GM13976 (cell line): ENCODE results near the gene SORBS1.

Experiments used
- DNase-seq: peaks from one replicate; pipeline ENCODE4 v3.0.0; 2012; ENCODE audit warnings: low spot score
- in situ Hi-C: fragments of 300-500 bp; cut with MboI; formaldehyde crosslinking; loops from one replicate; pipeline ENCODE4 v1.12.0; 2022; ENCODE audit warnings: low sequenced_read_pairs, mixed read lengths, inconsistent platforms; ENCODE audit not compliant: unreplicated experiment
- TF ChIP-seq, protein P1 (sequence below): IDR thresholded peaks from 2 replicates; pipeline ENCODE4 v1.5.1; 2012; ENCODE audit warnings: borderline replicate concordance, mild to moderate bottlenecking; ENCODE audit not compliant: insufficient read depth; ENCODE audit errors: extremely low read depth, missing control alignments, control extremely low read depth

The SORBS1 gene

GRCh38 chr10:95457319-95457886, 103.8 kb downstream of the SORBS1 start:
- TF ChIP-seq, protein P1, sequence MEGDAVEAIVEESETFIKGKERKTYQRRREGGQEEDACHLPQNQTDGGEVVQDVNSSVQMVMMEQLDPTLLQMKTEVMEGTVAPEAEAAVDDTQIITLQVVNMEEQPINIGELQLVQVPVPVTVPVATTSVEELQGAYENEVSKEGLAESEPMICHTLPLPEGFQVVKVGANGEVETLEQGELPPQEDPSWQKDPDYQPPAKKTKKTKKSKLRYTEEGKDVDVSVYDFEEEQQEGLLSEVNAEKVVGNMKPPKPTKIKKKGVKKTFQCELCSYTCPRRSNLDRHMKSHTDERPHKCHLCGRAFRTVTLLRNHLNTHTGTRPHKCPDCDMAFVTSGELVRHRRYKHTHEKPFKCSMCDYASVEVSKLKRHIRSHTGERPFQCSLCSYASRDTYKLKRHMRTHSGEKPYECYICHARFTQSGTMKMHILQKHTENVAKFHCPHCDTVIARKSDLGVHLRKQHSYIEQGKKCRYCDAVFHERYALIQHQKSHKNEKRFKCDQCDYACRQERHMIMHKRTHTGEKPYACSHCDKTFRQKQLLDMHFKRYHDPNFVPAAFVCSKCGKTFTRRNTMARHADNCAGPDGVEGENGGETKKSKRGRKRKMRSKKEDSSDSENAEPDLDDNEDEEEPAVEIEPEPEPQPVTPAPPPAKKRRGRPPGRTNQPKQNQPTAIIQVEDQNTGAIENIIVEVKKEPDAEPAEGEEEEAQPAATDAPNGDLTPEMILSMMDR: no peak
- DNase-seq: no peak
- in situ Hi-C loops: no loop called here

- no peak for DNase-seq
- in situ Hi-C loops: no loop called here
- TF ChIP-seq, protein P1: no peak
Observed at GRCh38 chr10:95456516-95456915, 104.7 kb downstream of the SORBS1 start.

DNA sequence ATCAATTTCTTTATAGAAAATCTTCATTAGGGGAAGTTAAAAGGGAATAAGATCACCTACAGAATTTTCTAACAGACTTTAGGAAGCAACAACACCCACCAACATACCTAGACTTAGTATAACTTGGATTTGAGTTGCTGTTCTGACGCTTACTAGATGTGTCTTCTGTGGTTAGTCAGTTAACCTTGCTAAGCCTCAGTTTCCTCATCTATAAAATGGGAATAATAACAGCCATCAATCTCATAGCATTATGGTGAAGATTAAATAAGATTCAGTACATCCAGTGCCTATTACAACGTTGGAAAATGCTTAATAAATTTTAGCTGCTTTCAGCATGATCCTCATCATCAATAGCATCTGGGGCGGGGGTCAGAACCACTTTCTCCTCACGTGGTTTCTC, 106.2 kb downstream of the SORBS1 start:
- TF ChIP-seq, protein P1: no peak
- in situ Hi-C loops: no loop called here
- DNase-seq: no peak

GRCh38 chr10:95454356-95454755, 106.8 kb downstream of the SORBS1 start:
- in situ Hi-C loops: no loop called here
- DNase-seq: no peak
- TF ChIP-seq, protein P1: no peak

DNA sequence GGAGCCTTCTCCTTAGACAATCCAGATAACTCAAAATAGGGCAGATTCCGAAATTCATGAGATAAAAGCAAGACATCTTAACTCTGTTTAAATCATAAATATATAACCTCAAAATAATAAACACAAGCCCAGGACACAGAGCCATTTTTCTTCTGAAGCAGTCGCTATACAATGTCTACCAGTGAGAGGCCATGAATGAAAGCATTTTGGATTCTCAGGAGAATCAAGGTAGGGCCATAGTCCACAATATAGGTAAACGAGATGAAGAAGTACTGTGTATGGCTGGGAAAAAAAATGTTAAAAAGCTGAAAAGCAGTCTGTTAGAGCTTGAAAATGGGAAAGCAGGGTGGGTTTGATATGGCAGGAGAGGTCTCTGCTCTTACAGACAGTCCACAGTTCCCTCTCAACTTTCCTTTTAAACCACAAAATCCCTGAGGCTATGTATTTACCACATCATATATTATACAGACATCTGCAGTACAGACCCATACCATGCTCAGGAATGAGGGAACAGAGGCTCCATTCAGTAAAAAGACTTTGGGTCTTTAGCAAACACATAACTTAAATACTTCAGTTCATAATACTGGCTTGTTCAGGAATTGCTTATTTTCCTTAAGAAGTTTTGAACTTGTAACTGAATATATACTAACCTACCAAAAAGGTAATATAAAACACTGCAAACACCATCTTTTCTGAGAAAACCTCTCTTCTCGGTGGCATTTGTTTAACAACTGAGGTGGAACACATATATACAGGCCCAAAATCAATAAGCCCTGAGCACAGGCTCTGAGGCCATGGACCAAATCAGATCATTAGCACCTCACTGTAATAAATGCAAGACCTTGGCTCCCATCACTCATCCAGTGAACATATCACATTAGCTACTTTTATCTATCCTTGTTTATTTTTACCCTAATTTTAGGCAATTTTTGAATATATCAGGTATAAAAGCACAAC, 109.3 kb downstream of the SORBS1 start:
- in situ Hi-C loops: no loop called here
- DNase-seq: no peak
- TF ChIP-seq, protein P1: no peak

DNA sequence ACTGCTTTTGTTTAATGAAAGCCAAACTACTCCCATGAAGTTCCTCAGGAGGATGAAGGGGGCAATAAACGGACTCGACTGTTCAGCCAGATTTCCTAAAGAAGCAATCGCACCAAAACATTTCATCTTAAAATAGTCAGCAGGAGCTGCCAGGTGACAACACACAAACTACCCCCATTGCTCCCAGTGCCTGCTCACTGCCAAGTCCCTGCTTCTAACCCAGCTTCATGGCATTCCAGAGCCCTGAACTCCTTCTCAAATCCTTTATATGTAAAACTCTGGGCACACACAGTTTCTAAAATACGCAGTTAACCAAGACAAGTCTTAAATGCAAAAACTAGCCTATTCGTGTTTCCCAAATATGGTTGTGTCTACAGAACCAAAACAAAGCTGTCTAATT, 110.0 kb downstream of the SORBS1 start:
- TF ChIP-seq, protein P1: no peak
- in situ Hi-C loops: no loop called here
- no peak for DNase-seq

- TF ChIP-seq, protein P1: no peak
- in situ Hi-C loops: no loop called here
- DNase-seq: no peak
Observed at GRCh38 chr10:95450188-95450587, 111.0 kb downstream of the SORBS1 start.
